ENCODE data around the gene SNTG2. TPM values are rescaled to one million over a fixed set of nuclear protein-coding genes. Genes with fewer than 3 reads are reported as not detected.

The SNTG2 gene
- total and polyA plus RNA-seq, 2 of the 13 experiments (the other 11 are each of a cell fraction or from before 2014, with no cell fraction given), result not detected

DNA sequence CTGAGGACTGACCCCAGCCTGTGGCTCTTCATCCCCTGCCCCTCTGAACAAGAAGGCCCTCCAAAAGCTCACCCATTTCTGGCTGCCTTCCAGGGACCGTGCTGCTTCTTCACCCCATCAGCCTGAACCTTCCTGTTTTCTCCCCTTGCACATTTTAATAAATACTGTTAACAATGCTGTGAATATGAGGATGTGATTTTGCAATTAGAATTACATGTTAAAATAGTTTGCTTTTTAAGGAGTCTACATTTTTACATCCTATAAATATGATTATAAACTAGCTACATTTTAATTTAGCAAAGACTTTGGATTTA, 4.0 kb downstream of the SNTG2 start (continued):
- TF ChIP-seq, protein P1, sequence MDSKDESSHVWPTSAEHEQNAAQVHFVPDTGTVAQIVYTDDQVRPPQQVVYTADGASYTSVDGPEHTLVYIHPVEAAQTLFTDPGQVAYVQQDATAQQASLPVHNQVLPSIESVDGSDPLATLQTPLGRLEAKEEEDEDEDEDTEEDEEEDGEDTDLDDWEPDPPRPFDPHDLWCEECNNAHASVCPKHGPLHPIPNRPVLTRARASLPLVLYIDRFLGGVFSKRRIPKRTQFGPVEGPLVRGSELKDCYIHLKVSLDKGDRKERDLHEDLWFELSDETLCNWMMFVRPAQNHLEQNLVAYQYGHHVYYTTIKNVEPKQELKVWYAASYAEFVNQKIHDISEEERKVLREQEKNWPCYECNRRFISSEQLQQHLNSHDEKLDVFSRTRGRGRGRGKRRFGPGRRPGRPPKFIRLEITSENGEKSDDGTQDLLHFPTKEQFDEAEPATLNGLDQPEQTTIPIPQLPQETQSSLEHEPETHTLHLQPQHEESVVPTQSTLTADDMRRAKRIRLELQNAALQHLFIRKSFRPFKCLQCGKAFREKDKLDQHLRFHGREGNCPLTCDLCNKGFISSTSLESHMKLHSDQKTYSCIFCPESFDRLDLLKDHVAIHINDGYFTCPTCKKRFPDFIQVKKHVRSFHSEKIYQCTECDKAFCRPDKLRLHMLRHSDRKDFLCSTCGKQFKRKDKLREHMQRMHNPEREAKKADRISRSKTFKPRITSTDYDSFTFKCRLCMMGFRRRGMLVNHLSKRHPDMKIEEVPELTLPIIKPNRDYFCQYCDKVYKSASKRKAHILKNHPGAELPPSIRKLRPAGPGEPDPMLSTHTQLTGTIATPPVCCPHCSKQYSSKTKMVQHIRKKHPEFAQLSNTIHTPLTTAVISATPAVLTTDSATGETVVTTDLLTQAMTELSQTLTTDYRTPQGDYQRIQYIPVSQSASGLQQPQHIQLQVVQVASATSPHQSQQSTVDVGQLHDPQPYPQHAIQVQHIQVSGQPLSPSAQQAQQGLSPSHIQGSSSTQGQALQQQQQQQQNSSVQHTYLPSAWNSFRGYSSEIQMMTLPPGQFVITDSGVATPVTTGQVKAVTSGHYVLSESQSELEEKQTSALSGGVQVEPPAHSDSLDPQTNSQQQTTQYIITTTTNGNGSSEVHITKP (CRISPR knock-in tag; IDR thresholded peaks at IDR 0.05; ENCODE audit: low read depth), result no peak
- TF ChIP-seq RFXANK (CRISPR knock-in tag; IDR thresholded peaks at IDR 0.05), result no peak
- no peak for TF ChIP-seq ZNF549 (CRISPR knock-in tag; IDR thresholded peaks at IDR 0.05)

DNA sequence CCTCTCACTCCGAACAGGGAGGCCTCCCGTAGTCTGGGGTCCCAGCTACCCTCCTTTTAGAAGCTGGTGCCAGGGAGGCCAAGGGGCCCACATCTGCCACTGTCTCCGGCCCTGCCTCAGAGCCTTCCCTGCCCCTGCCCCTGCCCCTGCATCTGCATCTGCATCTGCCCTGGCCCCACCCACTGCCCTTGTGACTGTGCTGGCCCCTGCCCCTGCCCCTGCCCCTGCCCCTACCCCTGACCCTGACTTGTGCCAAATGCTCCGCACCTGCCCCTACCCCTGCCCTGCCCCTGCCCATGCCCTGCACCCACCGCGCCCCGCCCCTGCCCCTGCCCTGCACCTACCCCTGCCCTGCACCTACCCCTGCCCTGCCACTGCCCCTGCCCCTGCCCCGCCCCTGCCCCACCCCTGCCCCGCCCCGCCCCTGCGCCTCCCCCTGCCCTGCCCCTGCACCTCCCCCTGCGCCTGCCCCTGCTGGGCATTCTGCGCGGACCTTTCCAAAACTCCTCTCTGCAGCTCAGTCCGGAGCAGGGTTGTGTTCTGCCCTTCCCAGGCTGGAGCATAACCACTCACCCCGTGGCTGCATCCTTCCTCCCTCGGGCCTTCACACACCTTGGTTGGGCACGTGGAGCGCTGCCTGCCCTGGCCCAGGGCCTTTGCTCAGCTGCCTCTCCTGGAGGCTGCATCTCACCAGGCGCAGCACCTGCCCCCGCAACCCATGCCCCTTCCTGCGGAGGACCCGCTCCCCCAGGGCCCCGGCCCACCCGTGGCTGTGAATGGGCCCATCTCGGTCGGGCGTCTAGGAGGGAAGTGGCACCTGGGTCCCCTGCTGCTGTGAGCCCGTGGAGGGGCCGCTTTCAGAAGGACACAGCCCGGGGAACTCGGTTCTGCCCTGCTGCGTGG, 5.4 kb downstream of the SNTG2 start:
- no peak for FAIRE-seq
- POLR2A ChIA-PET, result no interaction called here
- intact Hi-C loops (cut with micrococcal nuclease; ENCODE audit: unreplicated experiment) (no loop called here), in situ Hi-C loops (cut with HindIII; ENCODE audit: extremely low pct_ligation_motif_present, low pct_unique_long_range_greater_than_20kb) (no loop called here)
- Histone ChIP-seq H3K27me3 (ENCODE audit: control insufficient read depth in 1 of 2, insufficient read depth in 2 of 2, low read length in 2 of 2) (peaks cover 7 to 39% of the 10 kb centered on the region in 2 experiments; a peak in 4 of 5 replicates), H3K36me3 (replicated peaks in 1 of 2; ENCODE audit: control insufficient read depth in 1 of 2, insufficient read depth in 2 of 2, low read length in 2 of 2) (no peaks in the 10 kb centered on the region), H2AFZ (ENCODE audit: low read length) (no peak overlapping the region), H3K79me2 (ENCODE audit: insufficient read depth, low read length) (no peaks in the 10 kb centered on the region), H3K4me2 (ENCODE audit: low read depth, low read length) (no peak overlapping the region), H3K4me3 (replicated peaks in 1 of 3; ENCODE audit: insufficient read depth in 1 of 3, low read depth in 2 of 3, low read length in 3 of 3) (no peak overlapping the region), H3K9ac (ENCODE audit: insufficient read depth, low read depth, low read length) (no peak overlapping the region), H3K27ac (ENCODE audit: extremely low read length, insufficient read depth, low read length) (no peak overlapping the region), H3K4me1 (ENCODE audit: insufficient read depth, low read length) (peaks cover 9% of the 10 kb centered on the region), H4K20me1 (ENCODE audit: insufficient read depth, low read length) (no peaks in the 10 kb centered on the region; the same call in 1 of the 2 replicates), H3K9me3 (ENCODE audit: low read length) (no peaks in the 10 kb centered on the region)
- 26% methylated on average over 22 of the region's 33 CpGs for WGBS (ENCODE audit: low lambda C conversion rate)
- CTCF ChIA-PET (ENCODE audit: low intra/inter-chr PET ratio, low total read pairs), result no interaction called here
- DNase-seq (ENCODE audit: low spot score), result no peak
- ATAC-seq, result no peak; the same call in 2 of the 3 replicates
- BruUV-seq (replicated peaks), result no TSS peak
- no peak for TF ChIP-seq CEBPG (CRISPR knock-in tag; IDR thresholded peaks at IDR 0.05)
